HEK293 (cell line): ENCODE measurements around the gene ACSM5.

Experiments used
- CTCF ChIA-PET: fragments of 350-600 bp; formaldehyde crosslinking; extraction: SDS; loops from one replicate; lab custom pipeline; 2021; ENCODE audit warnings: antibody characterized with exemption; lab: Yijun Ruan, JAX
- POLR2A ChIA-PET: fragments of 300-600 bp; formaldehyde crosslinking; extraction: SDS; loops from one replicate; lab custom pipeline; 2020; ENCODE audit warnings: antibody characterized with exemption, inconsistent platforms; lab: Yijun Ruan, JAX
- H3K27ac ChIP-seq: fragments of 200-500 bp; sonication (Bioruptor generic); 2 replicates; pipeline ENCODE4 v1.5.1; 2014; ENCODE audit warnings: low read depth, low read length, control low read depth, inconsistent platforms; ENCODE audit errors: extremely low read depth
- H3K36me3 ChIP-seq, 2 experiments: fragments of 200-500 bp in 1 of 2; sonication (Bioruptor generic) in 1 of 2; 1 replicate in 1 of 2; 2 replicates in 1 of 2; pipeline ENCODE4 v1.5.1; 2014 to 2017; ENCODE audit warnings: inconsistent platforms in 2 of 2, low read length in 2 of 2; ENCODE audit not compliant: control insufficient read depth in 2 of 2, insufficient read depth in 1 of 2
- H3K4me1 ChIP-seq: fragments of 200-500 bp; sonication (Bioruptor generic); 2 replicates; pipeline ENCODE4 v1.5.1; 2014; ENCODE audit warnings: mild to moderate bottlenecking, low read length, inconsistent platforms; ENCODE audit not compliant: control insufficient read depth, insufficient read depth
- H3K4me3 ChIP-seq: 2 replicates; pipeline ENCODE4 v1.5.1; 2011; ENCODE audit warnings: low read depth, mild to moderate bottlenecking, control low read depth, low read length, moderate library complexity
- H3K9me3 ChIP-seq: fragments of 200-500 bp; sonication (Bioruptor generic); 2 replicates; pipeline ENCODE4 v1.5.1; 2014; ENCODE audit warnings: low read depth, low read length, inconsistent platforms; ENCODE audit not compliant: control insufficient read depth, insufficient read depth
- KLF8 ChIP-seq: fragments of 450-650 bp; formaldehyde crosslinking; IDR thresholded peaks from 2 replicates; pipeline ENCODE4 v1.5.1; 2016; ENCODE audit warnings: missing biosample characterization, missing genetic modification characterization
- WT1 ChIP-seq: fragments of 450-650 bp; formaldehyde crosslinking; IDR thresholded peaks from 2 replicates; pipeline ENCODE4 v1.5.1; 2016; ENCODE audit warnings: missing biosample characterization, missing genetic modification characterization
- ZBTB6 ChIP-seq: fragments of 450-650 bp; formaldehyde crosslinking; IDR thresholded peaks from 2 replicates; pipeline ENCODE4 v1.5.1; 2017; ENCODE audit warnings: missing biosample characterization, missing genetic modification characterization
- ZBTB7A ChIP-seq: fragments of 450-650 bp; formaldehyde crosslinking; IDR thresholded peaks from 2 replicates; pipeline ENCODE4 v1.5.1; 2016; ENCODE audit warnings: low read depth, missing biosample characterization, missing genetic modification characterization
- ZNF146 ChIP-seq: fragments of 450-650 bp; formaldehyde crosslinking; IDR thresholded peaks from 2 replicates; pipeline ENCODE4 v1.5.1; 2016; ENCODE audit warnings: missing biosample characterization, missing genetic modification characterization
- ZNF211 ChIP-seq: fragments of 450-650 bp; formaldehyde crosslinking; IDR thresholded peaks from 2 replicates; pipeline ENCODE4 v1.5.1; 2016; ENCODE audit warnings: low read depth, missing biosample characterization, missing genetic modification characterization
- ZNF391 ChIP-seq: fragments of 450-650 bp; formaldehyde crosslinking; IDR thresholded peaks from 2 replicates; pipeline ENCODE4 v1.5.1; 2016; ENCODE audit warnings: low read depth, missing biosample characterization, missing genetic modification characterization, borderline replicate concordance
- ZNF610 ChIP-seq: fragments of 450-650 bp; formaldehyde crosslinking; IDR thresholded peaks from 2 replicates; pipeline ENCODE4 v1.5.1; 2016; ENCODE audit warnings: missing biosample characterization, missing genetic modification characterization, borderline replicate concordance
- ZNF624 ChIP-seq: fragments of 450-650 bp; formaldehyde crosslinking; IDR thresholded peaks from 2 replicates; pipeline ENCODE4 v1.5.1; 2017; ENCODE audit warnings: missing biosample characterization, missing genetic modification characterization
- ZNF658 ChIP-seq: fragments of 450-650 bp; formaldehyde crosslinking; IDR thresholded peaks from 2 replicates; pipeline ENCODE4; 2016; ENCODE audit warnings: missing biosample characterization, missing genetic modification characterization
- ZNF701 ChIP-seq: fragments of 450-650 bp; formaldehyde crosslinking; IDR thresholded peaks from 2 replicates; pipeline ENCODE4 v1.5.1; 2016; ENCODE audit warnings: missing biosample characterization, missing genetic modification characterization
- ZNF707 ChIP-seq: fragments of 450-650 bp; formaldehyde crosslinking; IDR thresholded peaks from 2 replicates; pipeline ENCODE4 v1.5.1; 2016; ENCODE audit warnings: missing biosample characterization, missing genetic modification characterization
- ZNF747 ChIP-seq: fragments of 450-650 bp; formaldehyde crosslinking; IDR thresholded peaks from 2 replicates; pipeline ENCODE4 v1.5.1; 2016; ENCODE audit warnings: missing biosample characterization, missing genetic modification characterization
- ZNF76 ChIP-seq: fragments of 450-650 bp; formaldehyde crosslinking; IDR thresholded peaks from 2 replicates; pipeline ENCODE4; 2016; ENCODE audit warnings: low read depth, missing biosample characterization, missing genetic modification characterization, borderline replicate concordance
- ZNF768 ChIP-seq: fragments of 450-650 bp; formaldehyde crosslinking; IDR thresholded peaks from 2 replicates; pipeline ENCODE4 v1.5.1; 2018; ENCODE audit warnings: missing biosample characterization, mild to moderate bottlenecking, missing genetic modification characterization

The ACSM5 gene

GRCh38 chr16:20485408-20485807 lies 76.1 kb downstream of the ACSM5 start:
- Histone ChIP-seq H3K4me3 (no peak overlapping the region), H3K9me3 (no peaks in the 10 kb centered on the region), H3K36me3 (no peaks in the 10 kb centered on the region), H3K4me1 (no peaks in the 10 kb centered on the region), H3K27ac (no peak overlapping the region)
- CTCF ChIA-PET = no interaction called here
- TF ChIP-seq WT1 (tag by site-specific recombination) (no peak), ZBTB7A (no peak), ZNF707 (no peak), ZNF391 (tag by site-specific recombination) (no peak), ZNF146 (no peak), ZNF610 (tag by site-specific recombination) (no peak), ZNF768 (tag by site-specific recombination) (no peak), ZNF701 (tag by site-specific recombination) (no peak), ZNF747 (tag by site-specific recombination) (no peak), KLF8 (tag by site-specific recombination) (no peak), ZBTB6 (tag by site-specific recombination) (no peak), ZNF624 (tag by site-specific recombination) (no peak), ZNF76 (tag by site-specific recombination) (no peak), ZNF211 (no peak), ZNF658 (no peak)
- POLR2A ChIA-PET = no interaction called here
